HG03378 (cell line): ENCODE results near the gene TMEM145.
"Not testable (repeated sequence)": the region's sequence is repeated elsewhere in the genome, so short reads cannot be mapped to it uniquely, and the experiment has no call there.

ENCODE experiments used
- ATAC-seq: cut with Tn5 transposase; IDR thresholded peaks from one replicate; pipeline ENCODE4 v1.9.1; 2021; ENCODE audit warnings: mild to moderate bottlenecking, moderate library complexity; ENCODE audit not compliant: unreplicated experiment

The TMEM145 gene

GRCh38 chr19:42313840-42314755 is 989 bp downstream of the TMEM145 start:
- no peak for ATAC-seq

- no peak for ATAC-seq
Measured at GRCh38 chr19:42315024-42315423, 1.9 kb downstream of the TMEM145 start.

DNA sequence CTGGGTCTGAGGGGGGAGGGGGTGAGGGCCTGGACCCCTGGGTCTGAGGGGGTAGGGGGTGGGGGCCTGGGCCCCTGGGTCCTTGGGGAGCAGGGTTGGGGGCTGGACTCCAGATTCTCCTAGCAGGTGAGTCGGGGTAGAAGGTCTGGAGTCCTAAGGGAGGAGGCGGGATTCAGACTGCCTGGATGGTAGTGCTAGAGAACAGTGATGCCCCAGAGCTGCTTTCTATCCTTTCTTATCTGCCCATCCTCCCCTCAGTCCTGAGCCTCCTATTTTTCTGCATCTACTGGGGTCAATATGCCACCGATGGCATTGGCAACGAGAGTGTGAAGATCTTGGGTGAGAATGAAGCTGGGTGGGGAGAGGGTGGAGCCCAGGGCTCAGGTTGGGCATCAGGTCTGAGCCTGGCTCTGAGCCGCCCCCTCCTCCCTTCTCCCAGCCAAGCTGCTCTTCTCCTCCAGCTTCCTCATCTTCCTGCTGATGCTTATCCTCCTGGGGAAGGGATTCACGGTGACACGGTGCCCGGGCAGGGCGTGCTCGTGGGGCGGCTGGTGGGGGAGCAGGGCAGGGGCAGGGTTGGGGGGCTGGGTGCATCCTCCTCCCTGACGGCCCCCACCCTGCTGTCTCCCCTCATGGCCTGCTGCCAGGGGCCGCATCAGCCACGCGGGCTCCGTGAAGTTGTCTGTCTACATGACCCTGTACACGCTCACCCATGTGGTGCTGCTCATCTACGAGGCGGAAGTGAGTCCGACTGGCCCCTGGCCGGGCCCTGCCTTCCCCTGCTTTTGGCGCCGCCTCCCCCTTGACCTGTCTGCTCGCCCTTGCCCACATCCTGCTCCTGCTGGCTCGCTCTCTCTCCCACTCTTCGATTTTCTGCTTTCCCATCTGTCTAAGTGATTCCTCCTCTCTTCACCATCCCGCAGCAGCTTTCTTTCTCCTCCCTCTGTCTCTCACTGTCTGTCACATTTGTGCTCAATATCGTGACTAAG is 3.4 kb downstream of the TMEM145 start:
- ATAC-seq, result no peak

- ATAC-seq, result no peak
Measured at GRCh38 chr19:42317535-42317934, 4.4 kb downstream of the TMEM145 start.

- no peak for ATAC-seq
Measured at GRCh38 chr19:42322305-42322704, 9.2 kb downstream of the TMEM145 start.

DNA sequence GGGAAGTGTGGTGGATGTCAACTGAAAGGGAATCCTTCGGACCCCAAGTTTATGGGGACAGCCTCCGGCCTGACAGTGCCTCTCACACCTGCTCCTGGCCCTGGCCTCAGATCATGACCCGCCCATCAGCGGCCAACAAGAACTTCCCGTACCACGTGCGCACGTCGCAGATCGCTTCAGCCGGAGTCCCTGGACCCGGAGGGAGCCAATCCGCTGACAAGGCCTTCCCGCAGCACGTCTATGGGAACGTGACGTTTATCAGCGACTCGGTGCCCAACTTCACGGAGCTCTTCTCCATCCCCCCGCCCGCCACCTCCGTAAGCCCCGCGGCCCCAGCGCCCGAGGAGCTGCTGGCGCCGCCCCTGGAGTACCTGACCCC is 10.4 kb downstream of the TMEM145 start:
- no peak for ATAC-seq

GRCh38 chr19:42323852-42324654 is 10.9 kb downstream of the TMEM145 start:
- no peak for ATAC-seq

DNA sequence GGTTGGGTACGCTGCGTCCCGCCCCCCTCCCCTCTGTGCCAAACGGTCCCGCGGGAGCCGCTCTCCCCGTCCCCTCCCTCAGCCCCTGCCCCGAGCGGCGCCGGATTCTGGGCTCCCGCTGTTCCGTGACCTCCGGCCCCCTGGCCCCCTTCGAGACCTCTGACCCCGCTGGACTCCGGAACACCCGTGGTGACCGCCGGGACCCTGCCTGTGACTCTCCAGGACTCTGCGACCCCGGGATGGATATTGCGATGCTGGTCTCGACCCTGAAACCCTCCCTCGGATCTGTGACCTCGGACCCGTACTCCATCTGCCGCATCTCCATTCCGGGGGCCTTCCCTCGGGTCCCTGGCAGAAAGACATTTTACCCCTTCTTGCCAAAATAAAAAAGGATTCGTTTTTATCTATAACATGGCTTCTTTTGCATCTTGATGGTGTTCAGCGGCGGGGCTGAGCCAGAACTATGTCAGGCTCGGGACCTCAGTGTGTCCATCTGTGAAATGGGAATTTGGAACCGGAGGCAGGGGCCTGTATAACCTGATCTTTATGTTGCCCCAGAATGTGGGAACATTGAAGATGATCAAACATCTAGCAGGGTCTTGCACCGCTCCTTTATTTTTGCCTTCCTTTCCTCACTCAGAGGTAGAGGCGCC is 11.7 kb downstream of the TMEM145 start:
- no peak for ATAC-seq

DNA sequence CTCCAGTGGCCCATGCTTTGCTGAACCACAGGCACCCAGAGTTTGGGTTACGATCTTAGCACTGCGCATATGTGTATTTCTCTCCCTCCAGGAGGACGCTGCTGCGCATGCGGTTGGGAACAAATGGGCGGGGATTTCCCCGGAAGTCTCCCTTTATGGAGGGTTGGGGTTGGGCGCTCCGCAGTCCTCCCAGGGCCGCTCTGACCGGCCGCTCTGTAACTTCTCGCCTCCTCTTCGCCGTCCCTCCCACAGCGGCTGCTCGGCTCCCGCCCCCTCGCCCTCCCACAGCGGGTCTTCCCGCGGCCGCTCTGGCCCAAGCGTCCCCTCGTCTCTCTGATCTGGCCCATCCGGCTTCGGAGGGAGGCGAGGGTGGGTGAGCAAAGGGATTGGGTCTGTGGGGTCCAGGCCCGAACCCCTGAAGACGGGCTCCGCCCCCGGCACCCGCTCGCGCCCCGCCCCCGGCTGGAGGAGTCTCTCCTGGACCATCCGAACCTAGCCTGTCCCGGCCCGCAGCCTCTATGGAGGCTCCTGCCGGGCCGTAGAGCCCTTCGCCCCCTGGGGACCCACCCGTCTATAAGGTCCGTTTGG is 12.3 kb downstream of the TMEM145 start, which contains the start of gene MEGF8:
MEGF8 (plus strand) TSS at position 328 of the 588 bp plus-strand sequence. CDS start 609 bp downstream, outside the sequence.
- ATAC-seq, result peak; percentile 93

- peak; percentile 10 for ATAC-seq
Measured at GRCh38 chr19:42325896-42326771, 13.0 kb downstream of the TMEM145 start.

DNA sequence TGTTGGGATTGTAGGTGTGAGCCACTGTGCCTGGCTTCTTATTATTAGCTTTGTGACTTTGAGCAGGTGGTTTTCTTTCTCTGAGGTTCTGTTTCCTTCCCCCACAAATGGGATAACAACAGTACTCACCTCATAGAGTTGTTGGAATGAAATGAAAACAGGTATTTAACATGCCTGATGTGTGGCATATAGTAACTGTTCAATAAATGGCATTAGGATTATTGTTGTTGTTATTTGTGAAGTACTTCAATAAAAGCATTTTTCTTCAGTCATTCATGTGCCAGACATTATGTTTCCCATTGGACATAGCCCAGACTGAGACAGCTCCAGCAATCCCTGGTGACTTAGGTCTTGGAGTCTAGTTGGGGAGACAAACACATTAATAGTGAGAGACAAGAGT is 13.9 kb downstream of the TMEM145 start:
- no peak for ATAC-seq

- no peak for ATAC-seq
Measured at GRCh38 chr19:42327381-42327780, 14.3 kb downstream of the TMEM145 start.

GRCh38 chr19:42328106-42328505 is 15.0 kb downstream of the TMEM145 start:
- ATAC-seq, result no peak

DNA sequence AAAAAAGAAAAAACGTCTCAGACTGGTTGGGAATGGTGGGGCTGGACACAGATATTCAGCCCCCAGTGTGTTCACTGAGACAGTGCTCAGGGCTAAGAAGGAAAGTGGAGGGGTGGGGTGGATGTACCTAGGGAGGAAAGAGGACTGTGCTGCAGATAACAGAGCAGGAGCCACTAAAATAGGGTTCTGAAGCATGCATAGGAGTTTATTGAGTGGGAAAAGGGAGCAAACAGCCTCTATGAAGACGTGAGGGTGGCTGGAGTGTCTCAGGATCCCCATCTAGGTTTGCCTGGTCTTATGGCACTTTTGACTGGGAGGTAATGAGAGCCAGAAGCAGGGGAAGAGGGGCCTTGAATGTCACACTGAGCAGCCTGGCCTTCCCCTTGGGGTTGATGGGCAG is 15.7 kb downstream of the TMEM145 start:
- ATAC-seq, result no peak

DNA sequence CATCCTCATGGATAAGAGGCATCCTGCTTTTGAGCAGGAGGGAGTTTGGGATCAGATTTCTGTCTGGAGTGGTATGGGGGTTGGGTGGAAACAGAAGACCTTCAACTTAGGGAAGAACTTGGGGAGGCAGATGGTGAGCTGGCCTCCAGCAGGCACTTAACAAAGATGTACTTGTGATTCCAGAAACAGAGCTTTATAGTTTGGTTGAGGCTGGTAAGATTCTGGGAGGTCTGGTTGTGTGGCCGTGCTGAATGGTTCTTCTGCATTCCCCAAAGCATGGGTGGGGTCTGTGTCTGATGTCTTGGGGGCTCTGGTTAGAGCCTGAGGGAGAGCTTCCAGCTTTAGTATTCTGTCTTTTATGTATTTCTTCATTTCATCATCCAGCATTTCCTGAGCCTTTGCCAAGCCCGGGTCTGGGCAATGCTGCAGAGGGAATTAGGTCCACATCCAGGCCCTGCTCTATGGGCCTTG is 17.2 kb downstream of the TMEM145 start:
- ATAC-seq, result no peak

GRCh38 chr19:42331333-42331732 is 18.2 kb downstream of the TMEM145 start:
- ATAC-seq, result not testable (repeated sequence)

DNA sequence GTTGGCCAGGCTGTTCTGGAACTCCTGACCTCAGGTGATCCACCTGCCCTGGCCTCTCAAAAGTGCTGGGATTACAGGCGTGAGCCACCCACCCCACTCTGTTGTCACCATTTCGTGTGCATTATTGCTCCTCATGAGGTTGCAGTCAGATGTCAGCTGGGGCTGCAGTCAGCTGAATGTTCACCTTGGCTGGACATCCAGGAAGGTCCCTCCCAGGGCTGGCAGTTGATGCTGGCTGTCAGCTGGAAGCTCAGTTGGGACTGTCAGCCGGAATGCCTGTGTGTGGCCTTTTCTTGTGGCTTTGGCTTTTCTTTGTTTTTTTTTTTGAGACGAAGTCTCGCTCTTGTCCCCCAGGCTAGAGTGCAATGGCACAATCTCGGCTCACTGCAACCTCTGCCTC is 18.9 kb downstream of the TMEM145 start:
- no peak for ATAC-seq

DNA sequence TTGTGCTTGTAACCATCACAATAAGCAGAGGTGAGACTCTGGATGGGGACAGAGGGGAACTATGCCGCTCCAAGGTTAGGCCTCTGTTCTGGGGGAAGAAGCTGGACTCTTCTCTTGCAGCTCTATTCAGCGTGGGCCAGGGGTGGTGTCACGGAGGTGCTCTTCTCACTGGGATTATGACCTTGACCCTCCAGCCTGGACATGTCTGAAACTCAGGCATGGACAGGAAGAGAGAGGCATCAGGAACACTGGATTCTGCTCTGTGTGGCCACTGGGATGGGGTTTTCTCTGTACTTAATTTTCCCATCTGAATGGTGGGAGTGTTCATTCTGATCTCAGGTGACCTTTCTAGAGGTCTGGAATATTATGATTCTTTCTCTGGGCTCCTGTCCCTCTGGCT is 19.9 kb downstream of the TMEM145 start:
- ATAC-seq, result no peak
